SK-N-SH (cell line): Measurements from ENCODE around the gene ARL4A. TPM values are rescaled to one million over a fixed set of nuclear protein-coding genes. Genes with fewer than 3 reads are reported as not detected.

ENCODE experiments used
- CTCF ChIA-PET: fragments of 300-600, 350-600 bp; formaldehyde crosslinking; extraction: SDS; loops from one replicate; lab custom pipeline; 2021; lab: Yijun Ruan, JAX
- POLR2A ChIA-PET: fragments of 350-600 bp; sonication (Branson Sonifier 250); formaldehyde crosslinking; extraction: SDS; loops from one replicate; lab custom pipeline; 2020; ENCODE audit warnings: antibody characterized with exemption, inconsistent platforms; lab: Yijun Ruan, JAX
- DNase-seq: peaks from one replicate; pipeline ENCODE4 v3.0.0; 2012
- H2AFZ ChIP-seq: fragments of 200-600 bp; sonication (generic); 2 replicates; pipeline ENCODE4 v1.8.1; 2016; ENCODE audit warnings: antibody characterized with exemption, mild to moderate bottlenecking, low read depth
- H3F3A ChIP-seq: fragments of 200-600 bp; sonication (generic); replicated peaks from 2 replicates; pipeline ENCODE3; 2016; ENCODE audit warnings: antibody characterized with exemption, mild to moderate bottlenecking; ENCODE audit not compliant: insufficient read depth
- H3K27ac ChIP-seq, 2 experiments: fragments of 200-500 bp in 1 of 2; fragments of 200-600 bp in 1 of 2; sonication (Bioruptor generic) in 1 of 2; sonication (generic), shearing (Covaris generic) in 1 of 2; 2 replicates each; pipeline versions ENCODE4 v1.5.1 to v1.6.1; 2014 to 2016; ENCODE audit warnings: low read depth in 2 of 2, inconsistent platforms in 1 of 2, low read length in 1 of 2, mild to moderate bottlenecking in 1 of 2, mixed read lengths in 1 of 2
- H3K27me3 ChIP-seq: fragments of 200-600 bp; sonication (generic), shearing (Covaris generic); 2 replicates; pipeline ENCODE4 v1.6.1; 2016; ENCODE audit warnings: mixed run types; ENCODE audit not compliant: insufficient read depth
- H3K36me3 ChIP-seq, 2 experiments: fragments of 200-500 bp in 1 of 2; fragments of 200-600 bp in 1 of 2; sonication (Bioruptor generic) in 1 of 2; sonication (generic) in 1 of 2; replicated peaks in 1 of 2; 2 replicates each; pipeline versions ENCODE3 to v1.5.1; 2014 to 2016; ENCODE audit warnings: low read length in 1 of 2, mild to moderate bottlenecking in 1 of 2; ENCODE audit not compliant: insufficient read depth in 2 of 2, control insufficient read depth in 1 of 2
- H3K4me1 ChIP-seq, 2 experiments: fragments of 200-500 bp in 1 of 2; fragments of 200-600 bp in 1 of 2; sonication (Bioruptor generic) in 1 of 2; sonication (generic), shearing (Covaris generic) in 1 of 2; 2 replicates each; pipeline versions ENCODE4 v1.5.1 to v1.6.1; 2014 to 2016; ENCODE audit warnings: low read depth in 1 of 2, low read length in 1 of 2, mixed run types in 1 of 2; ENCODE audit not compliant: insufficient read depth in 2 of 2, control insufficient read depth in 1 of 2
- H3K4me2 ChIP-seq: fragments of 200-600 bp; sonication (generic), shearing (Covaris generic); 2 replicates; pipeline ENCODE4 v1.6.1; 2017; ENCODE audit warnings: mixed run types
- H3K4me3 ChIP-seq, 2 experiments: fragments of 200-500 bp in 1 of 2; fragments of 200-600 bp in 1 of 2; sonication (Bioruptor generic) in 1 of 2; sonication (generic), shearing (Covaris generic) in 1 of 2; 2 replicates each; pipeline versions ENCODE4 v1.5.1 to v1.8.1; 2014 to 2016; ENCODE audit warnings: low read depth in 2 of 2, inconsistent platforms in 1 of 2, low read length in 1 of 2, mild to moderate bottlenecking in 1 of 2, mixed read lengths in 1 of 2, moderate library complexity in 1 of 2
- H3K79me2 ChIP-seq: fragments of 200-600 bp; sonication (generic); 2 replicates; pipeline ENCODE4 v1.8.1; 2017; ENCODE audit warnings: mild to moderate bottlenecking; ENCODE audit not compliant: insufficient read depth
- H3K9ac ChIP-seq: fragments of 200-600 bp; sonication (generic); 2 replicates; pipeline ENCODE4 v1.6.1; 2017; ENCODE audit warnings: mixed run types
- H3K9me2 ChIP-seq: fragments of 200-600 bp; sonication (generic); 2 replicates; pipeline ENCODE4 v1.6.1; 2017; ENCODE audit warnings: mixed run types
- H3K9me3 ChIP-seq: fragments of 200-600 bp; sonication (generic); 2 replicates; pipeline ENCODE4 v1.6.1; 2017; ENCODE audit warnings: mixed run types, mild to moderate bottlenecking, moderate library complexity
- H4K20me1 ChIP-seq: fragments of 200-600 bp; sonication (generic); 2 replicates; pipeline ENCODE4 v1.6.1; 2017; ENCODE audit warnings: mild to moderate bottlenecking, mixed run types; ENCODE audit not compliant: insufficient read depth
- EP300 ChIP-seq, 2 experiments: IDR thresholded peaks; 2 replicates each; pipeline versions ENCODE4 v1.4.0 to v1.6.1; 2012; ENCODE audit warnings: borderline replicate concordance in 1 of 2, low read depth in 1 of 2, low read length in 1 of 2
- FOXJ3 ChIP-seq: sonication (generic); formaldehyde crosslinking; IDR thresholded peaks from 2 replicates; pipeline ENCODE4 v1.5.1; 2020; ENCODE audit warnings: mild to moderate bottlenecking, missing genetic modification reagents
- GABPA ChIP-seq: IDR thresholded peaks from 2 replicates; pipeline ENCODE4 v1.4.0; 2012; ENCODE audit warnings: low read depth, mild to moderate bottlenecking
- GATA2 ChIP-seq: sonication (generic); formaldehyde crosslinking; IDR thresholded peaks from 2 replicates; pipeline ENCODE4 v1.5.0; 2020; ENCODE audit warnings: mild to moderate bottlenecking, missing genetic modification reagents
- NRF1 ChIP-seq: IDR thresholded peaks from 2 replicates; pipeline ENCODE4 v1.6.1; 2012; ENCODE audit warnings: low read depth, mild to moderate bottlenecking, low read length
- POLR2AphosphoS5 ChIP-seq: IDR thresholded peaks from 2 replicates; pipeline ENCODE4 v1.6.1; 2012; ENCODE audit warnings: low read depth, low read length
- RFX5 ChIP-seq: IDR thresholded peaks from 2 replicates; pipeline ENCODE4 v1.6.1; 2012; ENCODE audit warnings: mild to moderate bottlenecking, improper control_type of control experiment, low read length
- RXRA ChIP-seq: IDR thresholded peaks from 2 replicates; pipeline ENCODE4 v1.4.0; 2012; ENCODE audit warnings: low read depth, mild to moderate bottlenecking, borderline replicate concordance
- SIN3A ChIP-seq: IDR thresholded peaks from 2 replicates; pipeline ENCODE4 v1.6.1; 2012; ENCODE audit warnings: low read depth, mild to moderate bottlenecking, low read length, moderate library complexity, borderline replicate concordance
- TAF1 ChIP-seq: IDR thresholded peaks from 2 replicates; pipeline ENCODE4 v1.6.1; 2012; ENCODE audit warnings: low read depth, mild to moderate bottlenecking, low read length, moderate library complexity, borderline replicate concordance
- WGBS: methylation state at CpG from one replicate; pipeline ENCODE4 v1.1.6; 2017; ENCODE audit warnings: low lambda C conversion rate; 5-methylcytosine and 5-hydroxymethylcytosine counted together
- polyA plus RNA-seq, 3 experiments: library from polyadenylated mRNA; depleted of rRNA; stranded (reverse); fragments of >200 nt; gene quantifications; 2 replicates each; pipeline ENCODE4 v1.2.3, GENCODE V29; 2012
- TF ChIP-seq, protein P1 (sequence below): fragments of 150-350 bp; IDR thresholded peaks from 2 replicates; pipeline ENCODE4 v1.6.1; 2017; ENCODE audit warnings: antibody characterized with exemption, low read length, low read depth, borderline replicate concordance
- TF ChIP-seq, protein P2 (sequence below): fragments of 200-600 bp; sonication (generic); IDR thresholded peaks from 2 replicates; pipeline ENCODE4 v1.6.1; 2017; ENCODE audit warnings: antibody characterized with exemption, mild to moderate bottlenecking, moderate library complexity
- TF ChIP-seq, protein P3 (sequence below): IDR thresholded peaks from 2 replicates; pipeline ENCODE4 v1.4.0; 2012; ENCODE audit warnings: low read depth
- TF ChIP-seq, protein P4 (sequence below): IDR thresholded peaks from 2 replicates; pipeline ENCODE4; 2012
- TF ChIP-seq, protein P5 (sequence below): IDR thresholded peaks from 2 replicates; pipeline ENCODE4 v1.6.1; 2012; ENCODE audit warnings: mild to moderate bottlenecking, low read depth, low read length, moderate library complexity

Gene ARL4A
- polyA plus RNA-seq, 1 of the 3 experiments (the other 2 are of a cell fraction): 5.5 TPM

DNA sequence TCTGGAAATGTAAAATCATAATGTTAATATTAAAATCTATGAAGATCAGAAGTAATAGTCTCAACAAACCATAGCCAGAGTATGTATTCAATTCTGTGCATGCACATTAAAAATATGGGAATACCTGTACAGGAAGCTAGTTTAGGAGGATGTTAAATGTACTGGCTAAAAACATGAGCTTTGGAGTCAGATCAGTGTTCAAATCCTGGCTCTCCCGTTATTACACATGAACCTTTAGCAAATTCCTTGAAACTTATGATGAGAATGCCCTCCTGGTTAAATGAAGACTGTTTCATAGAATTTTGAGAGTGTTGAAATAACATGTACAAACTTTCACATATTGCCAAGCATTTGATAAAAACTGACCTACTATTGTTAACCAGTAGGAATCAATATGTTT is 4.6 kb downstream of the ARL4A start (continued):
- TF ChIP-seq POLR2AphosphoS5 (no peak), GATA2 (CRISPR knock-in tag) (no peak), TAF1 (no peak), NRF1 (no peak), EP300 (IDR thresholded peaks at IDR 0.05; ENCODE audit: borderline replicate concordance in 1 of 2, low read depth in 1 of 2, low read length in 1 of 2) (no peak)
- TF ChIP-seq, protein P1, sequence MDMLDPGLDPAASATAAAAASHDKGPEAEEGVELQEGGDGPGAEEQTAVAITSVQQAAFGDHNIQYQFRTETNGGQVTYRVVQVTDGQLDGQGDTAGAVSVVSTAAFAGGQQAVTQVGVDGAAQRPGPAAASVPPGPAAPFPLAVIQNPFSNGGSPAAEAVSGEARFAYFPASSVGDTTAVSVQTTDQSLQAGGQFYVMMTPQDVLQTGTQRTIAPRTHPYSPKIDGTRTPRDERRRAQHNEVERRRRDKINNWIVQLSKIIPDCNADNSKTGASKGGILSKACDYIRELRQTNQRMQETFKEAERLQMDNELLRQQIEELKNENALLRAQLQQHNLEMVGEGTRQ: no peak
- TF ChIP-seq, protein P2, sequence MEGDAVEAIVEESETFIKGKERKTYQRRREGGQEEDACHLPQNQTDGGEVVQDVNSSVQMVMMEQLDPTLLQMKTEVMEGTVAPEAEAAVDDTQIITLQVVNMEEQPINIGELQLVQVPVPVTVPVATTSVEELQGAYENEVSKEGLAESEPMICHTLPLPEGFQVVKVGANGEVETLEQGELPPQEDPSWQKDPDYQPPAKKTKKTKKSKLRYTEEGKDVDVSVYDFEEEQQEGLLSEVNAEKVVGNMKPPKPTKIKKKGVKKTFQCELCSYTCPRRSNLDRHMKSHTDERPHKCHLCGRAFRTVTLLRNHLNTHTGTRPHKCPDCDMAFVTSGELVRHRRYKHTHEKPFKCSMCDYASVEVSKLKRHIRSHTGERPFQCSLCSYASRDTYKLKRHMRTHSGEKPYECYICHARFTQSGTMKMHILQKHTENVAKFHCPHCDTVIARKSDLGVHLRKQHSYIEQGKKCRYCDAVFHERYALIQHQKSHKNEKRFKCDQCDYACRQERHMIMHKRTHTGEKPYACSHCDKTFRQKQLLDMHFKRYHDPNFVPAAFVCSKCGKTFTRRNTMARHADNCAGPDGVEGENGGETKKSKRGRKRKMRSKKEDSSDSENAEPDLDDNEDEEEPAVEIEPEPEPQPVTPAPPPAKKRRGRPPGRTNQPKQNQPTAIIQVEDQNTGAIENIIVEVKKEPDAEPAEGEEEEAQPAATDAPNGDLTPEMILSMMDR: no peak

DNA sequence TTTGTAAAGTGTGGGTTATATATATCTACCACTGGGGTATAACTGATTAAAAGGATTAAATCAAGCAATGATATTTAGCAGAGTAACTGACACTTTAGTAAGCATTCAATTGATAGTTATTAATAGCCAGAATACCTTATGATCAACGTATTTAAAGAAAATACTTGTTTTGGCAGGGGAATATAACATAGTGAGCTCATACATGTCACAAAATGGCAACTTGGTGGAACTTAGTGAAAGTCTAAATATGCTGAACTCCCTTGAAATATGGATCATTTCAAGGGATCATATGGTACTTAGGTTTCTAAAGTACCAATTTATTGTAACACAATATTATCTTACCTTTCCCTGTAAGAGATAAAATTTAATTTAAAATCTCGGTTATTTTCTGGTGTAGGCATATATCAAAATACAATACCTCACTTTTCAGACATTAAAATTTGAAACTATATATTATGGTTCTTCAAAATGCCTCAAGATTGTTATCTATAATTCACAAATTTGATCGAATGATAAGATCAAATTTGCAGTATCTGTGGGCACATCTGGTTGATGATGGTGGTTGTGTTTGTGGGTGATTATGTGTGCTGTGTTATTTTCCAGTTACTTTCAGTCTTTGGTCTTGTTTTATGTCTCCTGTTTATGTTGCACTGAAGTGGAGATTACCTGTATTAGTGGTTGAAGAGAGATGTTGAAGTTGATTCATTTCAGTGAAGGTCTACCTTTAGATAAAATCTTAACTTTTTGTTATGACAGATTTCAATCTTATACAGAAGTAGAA is 5.2 kb downstream of the ARL4A start:
- WGBS: 19% methylated on average over 3 of the region's 3 CpGs
- ChIA-PET POLR2A (no interaction called here), CTCF (no interaction called here)
- Histone ChIP-seq H3K9me2 (no peaks in the 10 kb centered on the region), H3K4me2 (no peak overlapping the region), H3K79me2 (peaks cover 56% of the 10 kb centered on the region), H3K4me1 (peaks cover 6 to 13% of the 10 kb centered on the region in 2 experiments; a peak in 3 of 4 replicates), H4K20me1 (no peaks in the 10 kb centered on the region), H2AFZ (no peak overlapping the region), H3K27me3 (no peaks in the 10 kb centered on the region), H3K9me3 (no peaks in the 10 kb centered on the region), H3K36me3 (peaks cover 0 to 10% of the 10 kb centered on the region in 2 experiments), H3K9ac (no peak overlapping the region), H3K4me3 (no peak overlapping the region), H3K27ac (no peak overlapping the region), H3F3A (peaks cover 5% of the 10 kb centered on the region)
- no peak for DNase-seq
- TF ChIP-seq, protein P3, sequence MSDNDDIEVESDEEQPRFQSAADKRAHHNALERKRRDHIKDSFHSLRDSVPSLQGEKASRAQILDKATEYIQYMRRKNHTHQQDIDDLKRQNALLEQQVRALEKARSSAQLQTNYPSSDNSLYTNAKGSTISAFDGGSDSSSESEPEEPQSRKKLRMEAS: no peak
- TF ChIP-seq, protein P1: no peak
- TF ChIP-seq, protein P4, sequence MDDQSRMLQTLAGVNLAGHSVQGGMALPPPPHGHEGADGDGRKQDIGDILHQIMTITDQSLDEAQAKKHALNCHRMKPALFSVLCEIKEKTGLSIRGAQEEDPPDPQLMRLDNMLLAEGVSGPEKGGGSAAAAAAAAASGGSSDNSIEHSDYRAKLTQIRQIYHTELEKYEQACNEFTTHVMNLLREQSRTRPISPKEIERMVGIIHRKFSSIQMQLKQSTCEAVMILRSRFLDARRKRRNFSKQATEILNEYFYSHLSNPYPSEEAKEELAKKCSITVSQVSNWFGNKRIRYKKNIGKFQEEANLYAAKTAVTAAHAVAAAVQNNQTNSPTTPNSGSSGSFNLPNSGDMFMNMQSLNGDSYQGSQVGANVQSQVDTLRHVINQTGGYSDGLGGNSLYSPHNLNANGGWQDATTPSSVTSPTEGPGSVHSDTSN: no peak
- TF ChIP-seq, protein P5, sequence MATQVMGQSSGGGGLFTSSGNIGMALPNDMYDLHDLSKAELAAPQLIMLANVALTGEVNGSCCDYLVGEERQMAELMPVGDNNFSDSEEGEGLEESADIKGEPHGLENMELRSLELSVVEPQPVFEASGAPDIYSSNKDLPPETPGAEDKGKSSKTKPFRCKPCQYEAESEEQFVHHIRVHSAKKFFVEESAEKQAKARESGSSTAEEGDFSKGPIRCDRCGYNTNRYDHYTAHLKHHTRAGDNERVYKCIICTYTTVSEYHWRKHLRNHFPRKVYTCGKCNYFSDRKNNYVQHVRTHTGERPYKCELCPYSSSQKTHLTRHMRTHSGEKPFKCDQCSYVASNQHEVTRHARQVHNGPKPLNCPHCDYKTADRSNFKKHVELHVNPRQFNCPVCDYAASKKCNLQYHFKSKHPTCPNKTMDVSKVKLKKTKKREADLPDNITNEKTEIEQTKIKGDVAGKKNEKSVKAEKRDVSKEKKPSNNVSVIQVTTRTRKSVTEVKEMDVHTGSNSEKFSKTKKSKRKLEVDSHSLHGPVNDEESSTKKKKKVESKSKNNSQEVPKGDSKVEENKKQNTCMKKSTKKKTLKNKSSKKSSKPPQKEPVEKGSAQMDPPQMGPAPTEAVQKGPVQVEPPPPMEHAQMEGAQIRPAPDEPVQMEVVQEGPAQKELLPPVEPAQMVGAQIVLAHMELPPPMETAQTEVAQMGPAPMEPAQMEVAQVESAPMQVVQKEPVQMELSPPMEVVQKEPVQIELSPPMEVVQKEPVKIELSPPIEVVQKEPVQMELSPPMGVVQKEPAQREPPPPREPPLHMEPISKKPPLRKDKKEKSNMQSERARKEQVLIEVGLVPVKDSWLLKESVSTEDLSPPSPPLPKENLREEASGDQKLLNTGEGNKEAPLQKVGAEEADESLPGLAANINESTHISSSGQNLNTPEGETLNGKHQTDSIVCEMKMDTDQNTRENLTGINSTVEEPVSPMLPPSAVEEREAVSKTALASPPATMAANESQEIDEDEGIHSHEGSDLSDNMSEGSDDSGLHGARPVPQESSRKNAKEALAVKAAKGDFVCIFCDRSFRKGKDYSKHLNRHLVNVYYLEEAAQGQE: no peak
- TF ChIP-seq SIN3A (no peak), RFX5 (no peak), GABPA (no peak), RXRA (no peak), FOXJ3 (CRISPR knock-in tag) (no peak)
- TF ChIP-seq, protein P2: no peak
